HepG2 (cell line): Measurements from ENCODE around the gene ISOC2. TPM values are rescaled to one million over a fixed set of nuclear protein-coding genes. Genes with fewer than 3 reads are reported as not detected.
"Not testable (repeated sequence)": the region's sequence is repeated elsewhere in the genome, so short reads cannot be mapped to it uniquely, and the experiment has no call there.

ENCODE experiments used
- ATAC-seq: fragments of 200-7000 bp; cut with Tn5 transposase; 3 replicates; pipeline ENCODE4 v1.9.1; 2020; ENCODE audit warnings: mild to moderate bottlenecking, moderate library complexity
- BruUV-seq: library from RNA; stranded (reverse); fragments of 400-500 nt; replicated peaks from 2 replicates; lab custom pipeline; 2021; lab: Mats Ljungman, UMichigan
- CTCF ChIA-PET: fragments of 300-600 bp; formaldehyde crosslinking; extraction: SDS; loops from one replicate; lab custom pipeline; 2021; ENCODE audit warnings: low total read pairs, inconsistent platforms, low intra/inter-chr PET ratio; lab: Yijun Ruan, JAX
- POLR2A ChIA-PET: fragments of 350-600 bp; sonication (Branson Sonifier 250); formaldehyde crosslinking; loops from one replicate; lab custom pipeline; 2020; ENCODE audit warnings: antibody characterized with exemption, inconsistent platforms; lab: Yijun Ruan, JAX
- DNase-seq: peaks from one replicate; pipeline ENCODE4 v3.0.0-alpha.2; 2015; ENCODE audit warnings: low spot score
- FAIRE-seq: peaks from 3 replicates; lab custom pipeline; 2011; peaks lifted over from hg19 to GRCh38; lab: Jason Lieb, UNC
- H2AFZ ChIP-seq: one replicate; pipeline ENCODE4 v1.6.1; 2011; ENCODE audit warnings: low read length, inconsistent platforms
- H3K27ac ChIP-seq: fragments of 300-600 bp; 3 replicates; pipeline ENCODE4 v1.8.0; 2011; ENCODE audit warnings: mixed run types, mild to moderate bottlenecking, mixed read lengths, low read length, inconsistent platforms; ENCODE audit not compliant: insufficient read depth; ENCODE audit errors: extremely low read length
- H3K27me3 ChIP-seq, 2 experiments: fragments of 200-600 bp in 1 of 2; 2 replicates in 1 of 2; 3 replicates in 1 of 2; pipeline versions ENCODE4 v1.6.0 to v1.8.0; 2011; ENCODE audit warnings: low read length in 2 of 2, mild to moderate bottlenecking in 2 of 2, moderate library complexity in 2 of 2, inconsistent platforms in 1 of 2; ENCODE audit not compliant: insufficient read depth in 2 of 2, control insufficient read depth in 1 of 2
- H3K36me3 ChIP-seq, 2 experiments: fragments of 200-600 bp in 1 of 2; replicated peaks in 1 of 2; 2 replicates in 1 of 2; 3 replicates in 1 of 2; pipeline versions ENCODE4 v1.5.1 to v1.8.0; 2011; ENCODE audit warnings: low read length in 2 of 2, inconsistent platforms in 1 of 2; ENCODE audit not compliant: insufficient read depth in 2 of 2, control insufficient read depth in 1 of 2
- H3K4me1 ChIP-seq: 2 replicates; pipeline ENCODE4 v1.5.1; 2012; ENCODE audit warnings: low read length, inconsistent platforms; ENCODE audit not compliant: insufficient read depth
- H3K4me2 ChIP-seq: 2 replicates; pipeline ENCODE4 v1.6.0; 2011; ENCODE audit warnings: low read depth, low read length, inconsistent platforms
- H3K4me3 ChIP-seq, 3 experiments: fragments of 200-600 bp in 1 of 3; sonication (generic), shearing (Covaris generic) in 1 of 3; replicated peaks in 1 of 3; 2 replicates each; pipeline ENCODE4 v1.5.1; 2011 to 2016; ENCODE audit warnings: low read length in 3 of 3, inconsistent platforms in 2 of 3, low read depth in 2 of 3, mild to moderate bottlenecking in 2 of 3, control low read depth in 1 of 3, mixed read lengths in 1 of 3; ENCODE audit not compliant: insufficient read depth in 1 of 3
- H3K79me2 ChIP-seq: one replicate; pipeline ENCODE4 v1.6.1; 2011; ENCODE audit warnings: low read length, inconsistent platforms; ENCODE audit not compliant: insufficient read depth
- H3K9ac ChIP-seq: 2 replicates; pipeline ENCODE4 v1.6.0; 2011; ENCODE audit warnings: mild to moderate bottlenecking, low read depth, low read length, inconsistent platforms; ENCODE audit not compliant: insufficient read depth
- H3K9me3 ChIP-seq: 2 replicates; pipeline ENCODE4 v1.5.1; 2012; ENCODE audit warnings: mild to moderate bottlenecking, low read length
- H4K20me1 ChIP-seq: 2 replicates; pipeline ENCODE4 v1.6.0; 2011; ENCODE audit warnings: inconsistent platforms, mild to moderate bottlenecking, low read length, moderate library complexity; ENCODE audit not compliant: insufficient read depth
- ARNT2 ChIP-seq: sonication (generic); formaldehyde crosslinking; IDR thresholded peaks from 2 replicates; pipeline ENCODE4 v1.8.0; 2022; ENCODE audit warnings: mild to moderate bottlenecking, low read depth, missing genetic modification reagents, moderate library complexity
- ATF7-NPFF ChIP-seq: sonication (generic); formaldehyde crosslinking; IDR thresholded peaks from 2 replicates; pipeline ENCODE4 v1.8.1; 2023; ENCODE audit warnings: mild to moderate bottlenecking, low read depth, missing genetic modification reagents, moderate library complexity
- CHCHD3 ChIP-seq: sonication (generic); formaldehyde crosslinking; IDR thresholded peaks from 2 replicates; pipeline ENCODE4 v1.8.0; 2022; ENCODE audit warnings: mild to moderate bottlenecking, missing genetic modification reagents, moderate library complexity
- CREB3 ChIP-seq: sonication (generic); formaldehyde crosslinking; IDR thresholded peaks from 2 replicates; pipeline ENCODE4 v1.5.0; 2020; ENCODE audit warnings: missing genetic modification reagents
- FOXO1 ChIP-seq: sonication (generic); formaldehyde crosslinking; IDR thresholded peaks from 2 replicates; pipeline ENCODE4 v1.4.0; 2020; ENCODE audit warnings: missing genetic modification reagents
- IRF2 ChIP-seq: IDR thresholded peaks from 2 replicates; pipeline ENCODE4 v1.6.1; 2018; ENCODE audit warnings: missing genetic modification reagents, missing compliant biosample characterization
- KMT2A ChIP-seq: sonication (generic); formaldehyde crosslinking; IDR thresholded peaks from 2 replicates; pipeline ENCODE4 v1.4.0; 2020; ENCODE audit warnings: missing genetic modification reagents
- MXD4 ChIP-seq: IDR thresholded peaks from 2 replicates; pipeline ENCODE4 v1.6.1; 2016; ENCODE audit warnings: mild to moderate bottlenecking, missing biosample characterization, missing genetic modification reagents
- MXI1 ChIP-seq: IDR thresholded peaks from 3 replicates; pipeline ENCODE4 v1.6.1; 2012; ENCODE audit warnings: low read depth, low read length, inconsistent platforms, borderline replicate concordance
- PAX8 ChIP-seq: sonication (generic); formaldehyde crosslinking; IDR thresholded peaks from 2 replicates; pipeline ENCODE4 v1.8.0; 2022; ENCODE audit warnings: mild to moderate bottlenecking, missing genetic modification reagents, borderline replicate concordance
- POLR2A ChIP-seq, 2 experiments: IDR thresholded peaks; 2 replicates each; pipeline ENCODE4 v1.6.1; 2011; ENCODE audit warnings: low read depth in 2 of 2, low read length in 2 of 2, mild to moderate bottlenecking in 1 of 2, moderate library complexity in 1 of 2; ENCODE audit not compliant: insufficient read depth in 1 of 2
- POLR2AphosphoS5 ChIP-seq: IDR thresholded peaks from 2 replicates; pipeline ENCODE4 v1.6.1; 2012; ENCODE audit warnings: low read depth, low read length
- RAD21 ChIP-seq: fragments of 450-650 bp; formaldehyde crosslinking; IDR thresholded peaks from 2 replicates; pipeline ENCODE4 v1.5.0; 2020; ENCODE audit warnings: mild to moderate bottlenecking
- RBFOX2 ChIP-seq: fragments of 200-400 bp; formaldehyde crosslinking; IDR thresholded peaks from 2 replicates; pipeline ENCODE4 v1.6.1; 2017; ENCODE audit warnings: low read depth, mild to moderate bottlenecking, low read length
- RXRA ChIP-seq: sonication (generic); formaldehyde crosslinking; IDR thresholded peaks from 2 replicates; pipeline ENCODE4 v1.5.1; 2020; ENCODE audit warnings: missing genetic modification reagents
- TAF1 ChIP-seq: sonication (generic); formaldehyde crosslinking; IDR thresholded peaks from 2 replicates; pipeline ENCODE4 v1.4.0; 2020; ENCODE audit warnings: missing genetic modification reagents
- U2AF1 ChIP-seq: fragments of 200-400 bp; formaldehyde crosslinking; optimal IDR thresholded peaks from 2 replicates; pipeline ENCODE3; 2017; ENCODE audit warnings: mild to moderate bottlenecking, low read depth, low read length
- ZFP1 ChIP-seq: IDR thresholded peaks from 2 replicates; pipeline ENCODE4 v1.6.1; 2016
- ZFY ChIP-seq: sonication (generic); formaldehyde crosslinking; IDR thresholded peaks from 2 replicates; pipeline ENCODE4 v1.4.0; 2020; ENCODE audit warnings: missing genetic modification reagents
- ZNF333 ChIP-seq: sonication (generic); formaldehyde crosslinking; IDR thresholded peaks from 2 replicates; pipeline ENCODE4 v1.4.0; 2020; ENCODE audit warnings: mild to moderate bottlenecking, missing genetic modification reagents, borderline replicate concordance
- ZNF546 ChIP-seq: sonication (generic); formaldehyde crosslinking; conservative IDR thresholded peaks from 2 replicates; pipeline ENCODE4 v1.8.1; 2023; ENCODE audit warnings: mild to moderate bottlenecking, missing genetic modification reagents
- ZNF704 ChIP-seq: sonication (generic); formaldehyde crosslinking; IDR thresholded peaks from 2 replicates; pipeline ENCODE4 v1.8.1; 2023; ENCODE audit warnings: mild to moderate bottlenecking, inconsistent platforms, moderate library complexity, missing genetic modification reagents, borderline replicate concordance
- ZNF773 ChIP-seq: sonication (generic); formaldehyde crosslinking; IDR thresholded peaks from 2 replicates; pipeline ENCODE4 v1.4.0; 2020; ENCODE audit warnings: missing genetic modification reagents, borderline replicate concordance
- ZNF788 ChIP-seq: sonication (generic); formaldehyde crosslinking; IDR thresholded peaks from 2 replicates; pipeline ENCODE4 v1.5.0; 2020; ENCODE audit warnings: mild to moderate bottlenecking, missing genetic modification reagents, borderline replicate concordance
- ZNF792 ChIP-seq: IDR thresholded peaks from 2 replicates; pipeline ENCODE4 v1.6.1; 2016
- ZSCAN29 ChIP-seq: sonication (generic); formaldehyde crosslinking; conservative IDR thresholded peaks from 2 replicates; pipeline ENCODE4 v1.4.0; 2020; ENCODE audit warnings: mild to moderate bottlenecking, missing genetic modification reagents
- WGBS: methylation state at CpG from one replicate; pipeline ENCODE4 v1.1.6; 2017; ENCODE audit warnings: low lambda C conversion rate; 5-methylcytosine and 5-hydroxymethylcytosine counted together
- in situ Hi-C: cut with HindIII; loops from 2 replicates; pipeline ENCODE4 v1.10.0; 2017; ENCODE audit warnings: low pct_unique_long_range_greater_than_20kb; ENCODE audit not compliant: extremely low pct_ligation_motif_present
- intact Hi-C: fragments of 100-400 bp; cut with micrococcal nuclease; formaldehyde crosslinking; loops from one replicate; pipeline ENCODE4 v1.10.0; 2022; ENCODE audit not compliant: unreplicated experiment
- polyA plus RNA-seq, 8 experiments: library from polyadenylated mRNA; depleted of rRNA in 3 of 8; stranded (reverse) in 7 of 8; unstranded in 1 of 8; fragments of >200 nt; fragmentation: Illumina TruSeq in 4 of 8; extraction: Trizol in 4 of 8; gene quantifications; 2 replicates each; pipeline versions ENCODE4 v1.2.1 to v1.2.3, GENCODE V29; 2011 to 2016; ENCODE audit warnings: low read depth in 4 of 8, missing spikeins in 1 of 8, mixed read lengths in 1 of 8; ENCODE audit not compliant: insufficient read depth in 1 of 8
- total RNA-seq, 5 experiments: library from RNA; depleted of rRNA; stranded (reverse); fragments of >200 nt; fragmentation: Illumina TruSeq; extraction: Trizol; gene quantifications; 2 replicates each; pipeline ENCODE4 v1.2.3, GENCODE V29; 2016; ENCODE audit warnings: low read depth in 1 of 5

The ISOC2 gene
- total and polyA plus RNA-seq, 2 of the 13 experiments (the other 11 are each of a cell fraction or from before 2014, with no cell fraction given) = 76.8 to 105 TPM

- BruUV-seq, H3K9me3 ChIP-seq, intact Hi-C loops, DNase-seq, FAIRE-seq, H4K20me1 ChIP-seq, CTCF ChIA-PET, H2AFZ ChIP-seq, H3K27me3 ChIP-seq: not testable (repeated sequence)
- POLR2A ChIA-PET = interaction anchor here (0.6 to 2.9 kb wide), 40 partner anchors 10 to 290 kb away, joined by 3 to 62 read pairs (median 5); partner anchors contain the start of genes DNAAF3, HSPBP1, ISOC2 and KMT5C
- peaks cover 26% of the 10 kb centered on the region for H3K4me1 ChIP-seq
- 0% methylated on average over 12 of the region's 36 CpGs for WGBS
- peak within 1 kb of the TSS; percentile 68 for H3K27ac ChIP-seq
- H3K79me2 ChIP-seq = peaks cover 16% of the 10 kb centered on the region
- peak within 1 kb of the TSS; percentile 86 for H3K9ac ChIP-seq
- H3K36me3 ChIP-seq = peaks cover 7 to 19% of the 10 kb centered on the region in 2 experiments; a peak in 4 of 5 replicates
- H3K4me2 ChIP-seq = peak within 1 kb of the TSS; percentile 57
- in situ Hi-C loops = loop anchor here (5.0 kb wide), 1 partner anchor 260 kb away; the partner anchor contains the start of gene TNNT1
- peak within 1 kb of the TSS; percentile 82 to 88 (median 83) for H3K4me3 ChIP-seq
- peak; percentile 85 for ATAC-seq
- 0 out of 2 replicates have a peak, but pooled peaks have one; percentile 77 for TF ChIP-seq ZNF333 (CRISPR knock-in tag)
- TF ChIP-seq RBFOX2 = peak; percentile 98
- TF ChIP-seq ATF7-NPFF (CRISPR knock-in tag) = 0 out of 2 replicates have a peak, but pooled peaks have one; percentile 68
- TF ChIP-seq TAF1 (CRISPR knock-in tag) = peak; percentile 90
- peak; percentile 57; the same call in 1 of the 2 replicates for TF ChIP-seq ZNF773
- TF ChIP-seq ZNF788 (CRISPR knock-in tag) = peak; percentile 36; the same call in 1 of the 2 replicates
- 0 out of 2 replicates have a peak, but pooled peaks have one; percentile 49 for TF ChIP-seq ZSCAN29 (CRISPR knock-in tag)
- peak; percentile 87 to 94 for TF ChIP-seq POLR2A (IDR thresholded peaks at IDR 0.05; ENCODE audit: insufficient read depth in 1 of 2, low read depth in 2 of 2, low read length in 2 of 2)
- peak; percentile 68 for TF ChIP-seq ZFY (CRISPR knock-in tag)
- TF ChIP-seq CREB3 = 0 out of 2 replicates have a peak, but pooled peaks have one; percentile 33
- TF ChIP-seq U2AF1 = peak; percentile 47
- TF ChIP-seq RAD21 (CRISPR knock-in tag) = peak; percentile 20; the same call in 1 of the 2 replicates
- 0 out of 2 replicates have a peak, but pooled peaks have one; percentile 18 for TF ChIP-seq RXRA
- 0 out of 2 replicates have a peak, but pooled peaks have one; percentile 38 for TF ChIP-seq ZFP1 (CRISPR knock-in tag)
- 0 out of 2 replicates have a peak, but pooled peaks have one; percentile 23 for TF ChIP-seq MXD4 (CRISPR knock-in tag)
- 0 out of 3 replicates have a peak, but pooled peaks have one; percentile 56 for TF ChIP-seq MXI1
- 0 out of 2 replicates have a peak, but pooled peaks have one; percentile 77 for TF ChIP-seq ZNF704 (CRISPR knock-in tag)
- 0 out of 2 replicates have a peak, but pooled peaks have one; percentile 60 for TF ChIP-seq CHCHD3 (CRISPR knock-in tag)
- peak; percentile 73; the same call in 1 of the 2 replicates for TF ChIP-seq ZNF546 (CRISPR knock-in tag)
- peak; percentile 67; the same call in 1 of the 2 replicates for TF ChIP-seq FOXO1
- peak; percentile 80 for TF ChIP-seq IRF2
- 0 out of 2 replicates have a peak, but pooled peaks have one; percentile 24 for TF ChIP-seq KMT2A (CRISPR knock-in tag)
- peak; percentile 83; the same call in 1 of the 2 replicates for TF ChIP-seq ZNF792 (CRISPR knock-in tag)
- 0 out of 2 replicates have a peak, but pooled peaks have one; percentile 57 for TF ChIP-seq PAX8 (CRISPR knock-in tag)
- peak; percentile 73; the same call in 1 of the 2 replicates for TF ChIP-seq POLR2AphosphoS5
- TF ChIP-seq ARNT2 (CRISPR knock-in tag) = peak; percentile 95
Measured at GRCh38 chr19:55407550-55407799, 54.0 kb downstream of the ISOC2 start, which contains the start of gene UBE2S. Gene UBE2S (minus strand): TSS chr19:55407788. CDS start chr19:55407589, 199 bp downstream.
